OCI-LY7 (cell line): Measurements from ENCODE around the gene CDC42BPA.
"Not testable (repeated sequence)": the region's sequence is repeated elsewhere in the genome, so short reads cannot be mapped to it uniquely, and the experiment has no call there.

Source experiments
- CTCF ChIP-seq: fragments of 200-600 bp; sonication (generic); conservative IDR thresholded peaks from 2 replicates; pipeline ENCODE4 v1.5.1; 2014; ENCODE audit warnings: mild to moderate bottlenecking, antibody characterized with exemption, low read length, moderate library complexity, mixed read lengths
- EZH2phosphoT487 ChIP-seq: fragments of 200-600 bp; sonication (generic); IDR thresholded peaks from 2 replicates; pipeline ENCODE4 v1.6.1; 2018; ENCODE audit warnings: low read depth, borderline replicate concordance, mild to moderate bottlenecking, mixed run types, antibody characterized with exemption, low read length, moderate library complexity, mixed read lengths

- TF ChIP-seq CTCF, EZH2phosphoT487: not testable (repeated sequence)
Observed at GRCh38 chr1:226999579-226999978, 318.7 kb downstream of the CDC42BPA start.
